A549 (cell line): ENCODE results near the gene PARD6A. TPM values are rescaled to one million over a fixed set of nuclear protein-coding genes. Genes with fewer than 3 reads are reported as not detected.
A peak's percentile ranks its signal among the peaks of the same experiment; 100 is the strongest.

Source experiments
- ATAC-seq, 2 experiments: fragments of 200-7000 bp in 1 of 2; fragments of >200 bp in 1 of 2; cut with Nextera tagmentation in 1 of 2; cut with Tn5 transposase in 1 of 2; 3 replicates each; pipeline versions ENCODE4 v1.8.0 to v1.9.1; 2018 to 2020; ENCODE audit warnings: mild to moderate bottlenecking in 1 of 2, moderate library complexity in 1 of 2
- CTCF ChIA-PET: fragments of 300-600 bp; sonication (Branson Sonifier 250); formaldehyde crosslinking; extraction: SDS; loops from one replicate; lab custom pipeline; 2021; ENCODE audit warnings: antibody characterized with exemption, inconsistent platforms; lab: Yijun Ruan, JAX
- POLR2A ChIA-PET: fragments of 350-600 bp; formaldehyde crosslinking; extraction: SDS; loops from one replicate; lab custom pipeline; 2021; ENCODE audit warnings: antibody characterized with exemption, inconsistent platforms; lab: Yijun Ruan, JAX
- DNase-seq, 2 experiments: peaks; one replicate each; pipeline versions ENCODE4 v3.0.0 to v3.0.0-alpha.2; 2011 to 2016; ENCODE audit warnings: low read depth in 1 of 2, low spot score in 1 of 2
- FAIRE-seq: peaks from 2 replicates; lab custom pipeline; 2011; peaks lifted over from hg19 to GRCh38; lab: Jason Lieb, UNC
- H3K27ac ChIP-seq, 2 experiments: fragments of >200 bp; sonication (Bioruptor Twin); formaldehyde crosslinking; 3 replicates each; pipeline ENCODE4 v1.5.1; 2016 to 2017
- H3K4me1 ChIP-seq: fragments of >200 bp; sonication (Bioruptor Twin); formaldehyde crosslinking; 3 replicates; pipeline ENCODE4 v1.6.1; 2016
- H3K4me2 ChIP-seq: fragments of >200 bp; sonication (Bioruptor Twin); formaldehyde crosslinking; 3 replicates; pipeline ENCODE4 v1.6.1; 2016
- H3K4me3 ChIP-seq: fragments of >200 bp; sonication (Bioruptor Twin); formaldehyde crosslinking; 3 replicates; pipeline ENCODE4 v1.5.1; 2016
- H3K9me3 ChIP-seq: fragments of >200 bp; sonication (Bioruptor Twin); formaldehyde crosslinking; 3 replicates; pipeline ENCODE4 v1.6.1; 2016
- CBX8 ChIP-seq: fragments of 200-600 bp; sonication (generic); IDR thresholded peaks from 2 replicates; pipeline ENCODE4 v1.6.1; 2016
- CEBPB ChIP-seq, 2 experiments: fragments of >200 bp in 1 of 2; sonication (Bioruptor Twin) in 1 of 2; formaldehyde crosslinking in 1 of 2; IDR thresholded peaks; 2 replicates each; pipeline ENCODE4 v1.6.1; 2012 to 2016
- CHD4 ChIP-seq: fragments of 200-600 bp; sonication (generic); IDR thresholded peaks from 2 replicates; pipeline ENCODE4 v1.6.1; 2016; ENCODE audit warnings: antibody characterized with exemption, mild to moderate bottlenecking, borderline replicate concordance
- CTCF ChIP-seq: fragments of >200 bp; sonication (Bioruptor Twin); formaldehyde crosslinking; IDR thresholded peaks from 3 replicates; pipeline ENCODE4 v1.5.1; 2016
- EHF ChIP-seq: fragments of 250-450 bp; sonication (Bioruptor Pico); IDR thresholded peaks from 2 replicates; pipeline ENCODE4 v1.5.0; 2020; ENCODE audit warnings: mild to moderate bottlenecking
- ELK1 ChIP-seq: fragments of 150-350 bp; IDR thresholded peaks from 2 replicates; pipeline ENCODE4 v1.6.1; 2014; ENCODE audit warnings: low read depth, mild to moderate bottlenecking, low read length
- FOSB ChIP-seq: fragments of 250-450 bp; sonication (Bioruptor Pico); IDR thresholded peaks from 2 replicates; pipeline ENCODE4 v1.5.0; 2020; ENCODE audit warnings: mild to moderate bottlenecking, moderate library complexity
- HDAC2 ChIP-seq: fragments of 200-600 bp; sonication (generic); IDR thresholded peaks from 2 replicates; pipeline ENCODE4 v1.6.1; 2016
- HOXB5 ChIP-seq: fragments of 250-450 bp; sonication (Bioruptor Pico); IDR thresholded peaks from 2 replicates; pipeline ENCODE4 v1.5.0; 2020; ENCODE audit warnings: mild to moderate bottlenecking, moderate library complexity
- JUN ChIP-seq, 2 experiments: fragments of >200 bp; sonication (Bioruptor Twin); formaldehyde crosslinking; IDR thresholded peaks; 2 replicates in 1 of 2; 3 replicates in 1 of 2; pipeline ENCODE4 v1.6.1; 2016 to 2017
- KDM1A ChIP-seq: fragments of 200-600 bp; sonication (generic); IDR thresholded peaks from 2 replicates; pipeline ENCODE4 v1.6.1; 2016; ENCODE audit warnings: low read depth, mild to moderate bottlenecking
- KDM5A ChIP-seq: fragments of 200-600 bp; sonication (generic); IDR thresholded peaks from 2 replicates; pipeline ENCODE4 v1.6.1; 2016; ENCODE audit warnings: antibody characterized with exemption, mild to moderate bottlenecking
- MAZ ChIP-seq: fragments of 150-350 bp; IDR thresholded peaks from 2 replicates; pipeline ENCODE4 v1.6.1; 2014; ENCODE audit warnings: antibody characterized with exemption, low read depth, low read length, borderline replicate concordance
- MYC ChIP-seq: IDR thresholded peaks from 2 replicates; pipeline ENCODE4 v1.6.1; 2012; ENCODE audit warnings: mild to moderate bottlenecking, inconsistent platforms, low read length, improper control_type of control experiment, borderline replicate concordance
- NFE2L2 ChIP-seq: fragments of 150-350 bp; conservative IDR thresholded peaks from 2 replicates; pipeline ENCODE4 v1.6.1; 2014; ENCODE audit warnings: low read length
- NPAS2 ChIP-seq: fragments of 250-450 bp; sonication (Bioruptor Pico); IDR thresholded peaks from 2 replicates; pipeline ENCODE4 v1.8.0; 2022; ENCODE audit warnings: mild to moderate bottlenecking, moderate library complexity, borderline replicate concordance
- NR3C1 ChIP-seq: fragments of >200 bp; sonication (Bioruptor Twin); formaldehyde crosslinking; IDR thresholded peaks from 3 replicates; pipeline ENCODE4 v1.6.1; 2017
- PHF8 ChIP-seq: fragments of 200-600 bp; sonication (generic); IDR thresholded peaks from 2 replicates; pipeline ENCODE4 v1.6.1; 2016; ENCODE audit warnings: low read depth, mild to moderate bottlenecking, antibody characterized with exemption, moderate library complexity, borderline replicate concordance
- POLR2A ChIP-seq: IDR thresholded peaks from 2 replicates; pipeline ENCODE4 v1.6.1; 2012; ENCODE audit warnings: mild to moderate bottlenecking, low read length
- RAD21 ChIP-seq, 2 experiments: fragments of >200 bp in 1 of 2; sonication (Bioruptor Twin) in 1 of 2; formaldehyde crosslinking in 1 of 2; IDR thresholded peaks in 1 of 2; conservative IDR thresholded peaks in 1 of 2; 2 replicates in 1 of 2; 3 replicates in 1 of 2; pipeline ENCODE4 v1.6.1; 2012 to 2018; ENCODE audit warnings: inconsistent platforms in 1 of 2
- RCOR1 ChIP-seq: fragments of 150-350 bp; IDR thresholded peaks from 2 replicates; pipeline ENCODE4 v1.6.1; 2014; ENCODE audit warnings: antibody characterized with exemption, low read length, low read depth
- RNF2 ChIP-seq: fragments of 200-600 bp; sonication (generic); IDR thresholded peaks from 2 replicates; pipeline ENCODE4 v1.6.1; 2016; ENCODE audit warnings: low read depth, mild to moderate bottlenecking, antibody characterized with exemption, moderate library complexity, borderline replicate concordance
- SREBF2 ChIP-seq: fragments of 450-650 bp; IDR thresholded peaks from 2 replicates; pipeline ENCODE4 v1.6.1; 2014; ENCODE audit warnings: mild to moderate bottlenecking, moderate library complexity
- TFCP2L1 ChIP-seq: fragments of 250-450 bp; sonication (Bioruptor Pico); IDR thresholded peaks from 2 replicates; pipeline ENCODE4 v1.5.0; 2021; ENCODE audit warnings: mild to moderate bottlenecking
- ZFP36 ChIP-seq: fragments of 450-650 bp; IDR thresholded peaks from 2 replicates; pipeline ENCODE4 v1.6.1; 2014; ENCODE audit warnings: borderline replicate concordance; ENCODE audit not compliant: partially characterized antibody
- WGBS: methylation state at CpG from one replicate; pipeline ENCODE4 v1.1.6; 2017; ENCODE audit errors: missing lambda C conversion rate; 5-methylcytosine and 5-hydroxymethylcytosine counted together
- polyA plus RNA-seq, 4 experiments: library from polyadenylated mRNA; depleted of rRNA in 3 of 4; stranded (reverse); fragments of >200 nt; fragmentation: RNase III in 1 of 4; extraction: RNeasy Plus Mini Kit Qiagen cat#74134 plus additional on column Dnase treatment in 1 of 4; gene quantifications; 2 replicates in 3 of 4; 3 replicates in 1 of 4; pipeline ENCODE4 v1.2.3, GENCODE V29; 2011 to 2017
- TF ChIP-seq, protein P1 (sequence below): fragments of 250-450 bp; sonication (Bioruptor Pico); IDR thresholded peaks from 2 replicates; pipeline ENCODE4 v1.5.0; 2020; ENCODE audit warnings: low read depth, mild to moderate bottlenecking, moderate library complexity

PARD6A gene
- polyA plus RNA-seq, 2 of the 4 experiments (the other 2 are of a cell fraction): 1.4 to 1.7 TPM

DNA sequence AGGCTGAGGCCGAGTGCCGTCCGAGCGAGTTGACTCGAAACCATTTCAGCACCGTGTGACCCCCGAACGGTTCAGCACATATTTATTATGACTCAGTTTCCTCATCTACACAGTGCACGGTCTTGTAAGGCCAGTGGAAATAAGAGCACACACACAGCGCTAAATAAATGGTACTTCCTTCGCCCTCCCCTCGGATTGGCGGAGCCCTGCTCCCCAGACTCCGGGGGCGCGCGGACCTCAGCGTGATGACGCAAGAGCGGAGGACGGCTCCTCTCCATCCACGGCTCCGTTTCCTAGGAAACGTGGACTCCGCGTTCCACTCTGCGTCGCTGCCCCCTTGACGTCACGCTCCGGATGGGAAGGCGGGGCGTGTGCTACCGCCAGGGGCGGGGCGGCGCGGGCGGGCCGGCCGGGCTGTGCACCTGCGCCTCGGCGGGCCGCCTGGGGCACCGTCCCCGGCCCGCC is at the start of gene PARD6A (continued):
- TF ChIP-seq EHF (CRISPR knock-in tag): no peak
- 0 out of 5 replicates have a peak, but pooled peaks of 1 of the 2 experiments have one; percentile 49 for TF ChIP-seq JUN (IDR thresholded peaks at IDR 0.05)
- TF ChIP-seq CTCF: no peak
- no peak for TF ChIP-seq FOSB (CRISPR knock-in tag)
- TF ChIP-seq HOXB5 (CRISPR knock-in tag): no peak
- TF ChIP-seq RCOR1: no peak
- no peak for TF ChIP-seq NFE2L2
- no peak for TF ChIP-seq MAZ
- no peak for TF ChIP-seq NR3C1
- TF ChIP-seq TFCP2L1 (CRISPR knock-in tag): peak; percentile 39; the same call in 1 of the 2 replicates
- no peak for TF ChIP-seq ELK1
- no peak for TF ChIP-seq RAD21 (conservative IDR thresholded peaks at IDR 0.05 in 1 of 2, IDR thresholded peaks at IDR 0.05 in 1 of 2)
- TF ChIP-seq KDM5A: no peak
- peak; percentile 61 to 91; a peak in 3 of 4 replicates for TF ChIP-seq CEBPB (IDR thresholded peaks at IDR 0.05)
- TF ChIP-seq, all 56 proteins: peak for 9

GRCh38 chr16:67613808-67614207 is 47.0 kb upstream of the PARD6A start:
- ChIA-PET POLR2A (no interaction called here), CTCF (interaction anchor here (0.8 to 4.0 kb wide), 6 partner anchors 13 to 93 kb away, joined by 3 to 14 read pairs (median 6); partner anchors contain the start of gene CTCF)
- H3K4me2 ChIP-seq: no peak overlapping the region
- no peak overlapping the region for H3K27ac ChIP-seq
- no peak for TF ChIP-seq NPAS2
- no peaks in the 10 kb centered on the region for H3K9me3 ChIP-seq
- WGBS: 91% methylated on average over 10 of the region's 10 CpGs
- FAIRE-seq: no peak
- peak in 1 of 2 experiments; percentile 56; a peak in 3 of 6 replicates for ATAC-seq
- peak in 1 of 2 experiments; percentile 46 for DNase-seq
- no peaks in the 10 kb centered on the region for H3K4me1 ChIP-seq
- no peak overlapping the region for H3K4me3 ChIP-seq

DNA sequence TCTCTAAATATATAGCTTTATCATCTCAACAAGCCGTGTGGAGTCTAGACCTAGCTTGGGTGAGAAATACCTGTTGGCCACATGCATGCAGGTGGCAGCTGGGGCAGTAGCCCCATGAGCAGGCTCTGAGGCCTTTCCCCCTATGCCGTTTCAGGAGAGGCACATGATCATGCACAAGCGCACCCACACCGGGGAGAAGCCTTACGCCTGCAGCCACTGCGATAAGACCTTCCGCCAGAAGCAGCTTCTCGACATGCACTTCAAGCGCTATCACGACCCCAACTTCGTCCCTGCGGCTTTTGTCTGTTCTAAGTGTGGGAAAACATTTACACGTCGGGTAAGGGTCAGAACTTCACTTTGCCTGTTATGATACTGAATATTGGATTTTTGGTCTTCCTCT is 32.5 kb upstream of the PARD6A start:
- ChIA-PET CTCF (interaction anchor here (0.8 to 1.5 kb wide), 2 partner anchors 65 to 132 kb away, joined by 3 to 6 read pairs; no protein-coding TSS in a partner anchor), POLR2A (no interaction called here)
- Histone ChIP-seq H3K27ac (no peak overlapping the region), H3K4me1 (no peaks in the 10 kb centered on the region), H3K9me3 (no peaks in the 10 kb centered on the region), H3K4me2 (no peak overlapping the region), H3K4me3 (no peak overlapping the region)
- TF ChIP-seq KDM1A: no peak
- no peak for TF ChIP-seq RAD21 (conservative IDR thresholded peaks at IDR 0.05 in 1 of 2, IDR thresholded peaks at IDR 0.05 in 1 of 2)
- TF ChIP-seq, protein P1, sequence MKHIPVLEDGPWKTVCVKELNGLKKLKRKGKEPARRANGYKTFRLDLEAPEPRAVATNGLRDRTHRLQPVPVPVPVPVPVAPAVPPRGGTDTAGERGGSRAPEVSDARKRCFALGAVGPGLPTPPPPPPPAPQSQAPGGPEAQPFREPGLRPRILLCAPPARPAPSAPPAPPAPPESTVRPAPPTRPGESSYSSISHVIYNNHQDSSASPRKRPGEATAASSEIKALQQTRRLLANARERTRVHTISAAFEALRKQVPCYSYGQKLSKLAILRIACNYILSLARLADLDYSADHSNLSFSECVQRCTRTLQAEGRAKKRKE (CRISPR knock-in tag): no peak
- no peak for TF ChIP-seq PHF8
- no peak for TF ChIP-seq RCOR1
- TF ChIP-seq MYC: no peak
- TF ChIP-seq ZFP36: no peak
- no peak for TF ChIP-seq RNF2
- TF ChIP-seq EHF (CRISPR knock-in tag): no peak
- TF ChIP-seq CBX8: no peak
- no peak for TF ChIP-seq NR3C1
- no peak for TF ChIP-seq HDAC2
- TF ChIP-seq SREBF2: no peak
- no peak for TF ChIP-seq CHD4
- TF ChIP-seq POLR2A: no peak
- 95% methylated on average over 14 of the region's 14 CpGs for WGBS
- ATAC-seq: no peak
- FAIRE-seq: no peak
- DNase-seq: no peak
